GM18868 (cell line): ENCODE data around the gene PTGES3.
A peak's percentile ranks its signal among the peaks of the same experiment; 100 is the strongest.

Source experiments
- ATAC-seq: cut with Tn5 transposase; IDR thresholded peaks from one replicate; pipeline ENCODE4 v1.9.1; 2021; ENCODE audit warnings: mild to moderate bottlenecking, moderate library complexity; ENCODE audit not compliant: unreplicated experiment

PTGES3 gene

DNA sequence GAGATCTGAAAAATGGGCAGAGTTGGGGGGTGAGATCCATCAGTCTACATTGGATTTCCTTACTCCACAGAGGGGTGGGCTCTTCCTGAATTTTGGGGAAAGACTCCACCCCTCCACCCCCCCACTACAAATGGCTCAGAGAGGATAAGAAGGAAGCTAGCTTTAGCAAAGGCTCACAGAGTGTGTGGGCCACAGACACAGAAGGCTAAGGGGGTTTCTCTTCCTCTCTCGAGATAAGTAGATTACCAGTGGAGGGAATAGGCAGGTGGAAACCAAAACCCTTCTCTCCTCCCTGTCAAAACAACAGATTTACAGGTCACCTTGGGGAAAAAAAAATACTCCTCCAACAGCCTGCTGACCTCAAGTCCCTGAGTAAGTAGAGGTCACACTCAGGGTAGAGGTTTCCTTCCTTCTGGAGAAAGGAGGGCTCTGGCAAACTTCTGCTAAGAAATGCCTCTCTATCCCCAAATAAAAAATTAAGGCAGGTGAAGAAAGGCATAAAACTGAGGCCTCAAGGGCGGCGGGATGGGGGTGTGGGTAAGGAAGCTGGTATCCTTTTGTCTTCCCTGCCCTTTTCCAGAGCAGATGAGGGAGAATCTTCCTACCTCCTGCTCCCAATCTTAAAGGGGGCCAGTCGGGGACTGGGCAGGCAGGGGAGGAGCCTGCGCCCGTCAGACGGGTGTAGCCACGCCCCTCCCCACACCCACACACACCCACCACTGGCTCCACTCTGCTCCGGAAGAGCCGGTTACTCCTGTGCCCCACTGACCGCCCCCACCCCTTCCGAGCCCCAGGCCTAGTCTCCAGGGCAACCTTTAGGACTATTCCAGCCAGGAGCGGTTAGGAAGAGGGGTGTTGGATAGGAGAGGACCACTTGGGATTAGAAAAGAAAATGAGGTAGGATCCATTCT lies 56.0 kb downstream of the PTGES3 start:
- peak; percentile 16 for ATAC-seq

DNA sequence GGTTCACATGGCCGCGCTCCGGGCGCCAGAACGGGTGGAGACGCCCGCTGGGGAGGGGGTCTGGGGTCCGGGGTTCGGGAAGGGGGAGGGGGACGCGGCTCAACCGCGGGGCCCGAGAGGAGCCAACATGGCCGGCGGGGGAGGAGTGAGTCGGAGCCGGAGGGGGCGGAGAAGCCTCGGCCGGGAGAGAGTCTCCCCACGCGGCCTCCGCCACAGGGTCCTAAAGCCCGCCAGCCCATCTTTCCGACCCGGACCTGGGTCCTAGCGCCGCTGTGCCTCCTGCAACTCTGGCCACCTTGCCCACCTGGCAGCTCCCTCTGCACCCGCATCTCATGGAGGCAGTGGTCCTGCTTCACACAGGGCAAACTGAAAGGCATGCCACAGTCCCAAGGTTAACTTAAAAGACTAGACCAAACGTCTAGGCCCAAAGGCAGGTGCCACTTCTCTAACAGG lies 57.9 kb downstream of the PTGES3 start, which contains the start of gene BAZ2A:
BAZ2A (minus strand) TSS at position 147 of the 453 bp plus-strand sequence. CDS start 12,796 bp downstream, outside the sequence.
- peak; percentile 63 for ATAC-seq

DNA sequence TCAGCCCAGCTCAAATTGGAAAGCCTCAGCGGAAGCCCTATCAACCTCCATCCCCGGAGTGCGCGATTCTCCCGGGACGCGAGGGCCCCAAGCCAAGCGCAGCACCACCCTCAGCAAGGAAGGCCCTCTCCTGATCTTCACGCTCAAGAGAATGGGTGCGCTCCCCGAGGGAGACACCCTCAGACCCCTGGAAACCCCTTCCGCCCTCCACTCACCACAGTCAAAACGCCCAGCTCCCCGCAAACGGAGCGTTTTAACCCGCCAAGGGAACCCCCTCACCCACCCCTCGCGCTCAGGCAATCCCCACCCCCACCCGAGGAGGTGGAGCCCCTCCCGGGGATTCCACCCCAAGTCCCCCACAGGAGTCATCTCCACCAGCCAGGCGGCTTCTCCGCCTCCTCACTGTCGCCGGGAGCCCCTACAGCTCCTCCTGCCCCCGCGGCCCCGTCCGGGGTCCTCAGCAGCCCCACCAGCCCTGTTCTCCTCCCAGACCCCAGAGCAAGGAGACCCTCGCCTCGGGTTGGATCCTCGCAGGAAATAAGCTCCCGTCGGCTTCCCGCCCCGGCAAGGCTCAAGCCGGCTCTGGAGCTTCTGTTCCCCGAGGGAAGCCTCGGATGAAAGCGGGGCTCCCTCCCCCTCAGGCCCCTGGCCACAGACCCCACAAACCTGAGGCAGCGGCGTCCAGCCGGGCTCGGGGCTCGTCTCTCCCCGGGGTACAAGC lies 58.5 kb downstream of the PTGES3 start:
- ATAC-seq: peak; percentile 1

DNA sequence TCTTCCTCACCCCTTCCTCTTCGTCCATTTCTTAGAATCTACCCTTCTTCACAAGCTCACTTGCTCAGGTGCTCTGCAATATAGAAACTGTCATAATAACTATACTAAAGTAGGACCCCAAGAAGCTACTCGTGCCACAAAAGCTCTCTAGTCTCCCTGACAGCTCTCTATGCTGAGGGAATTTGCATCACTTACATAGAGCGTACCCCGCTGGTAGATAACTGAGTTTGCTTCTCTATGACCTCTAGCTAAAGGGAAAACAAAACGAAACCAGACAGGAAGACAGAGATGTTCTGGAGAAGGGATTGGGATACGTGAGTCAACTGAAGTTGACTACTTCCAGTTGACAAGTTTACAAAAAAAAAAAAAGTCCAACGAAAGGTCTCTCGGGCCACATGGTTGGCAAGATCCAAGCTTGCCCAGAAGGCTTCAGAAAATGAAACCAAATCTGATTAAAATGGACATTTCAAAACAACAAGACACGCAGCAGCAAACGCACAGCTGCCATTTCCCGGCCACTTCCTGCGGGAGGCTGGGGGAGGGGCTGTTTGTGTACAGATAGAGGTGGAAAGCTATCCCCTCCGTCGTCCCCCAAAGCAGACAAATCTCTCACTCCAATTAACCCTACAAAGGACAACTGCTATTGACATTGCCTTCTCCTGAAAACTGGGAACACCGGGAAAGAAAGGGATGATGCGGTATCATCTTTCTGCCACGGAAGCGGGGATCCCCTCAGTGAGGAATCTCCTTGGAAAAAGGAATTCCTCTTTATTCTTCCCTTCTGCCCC lies 59.2 kb downstream of the PTGES3 start:
- ATAC-seq: no peak

DNA sequence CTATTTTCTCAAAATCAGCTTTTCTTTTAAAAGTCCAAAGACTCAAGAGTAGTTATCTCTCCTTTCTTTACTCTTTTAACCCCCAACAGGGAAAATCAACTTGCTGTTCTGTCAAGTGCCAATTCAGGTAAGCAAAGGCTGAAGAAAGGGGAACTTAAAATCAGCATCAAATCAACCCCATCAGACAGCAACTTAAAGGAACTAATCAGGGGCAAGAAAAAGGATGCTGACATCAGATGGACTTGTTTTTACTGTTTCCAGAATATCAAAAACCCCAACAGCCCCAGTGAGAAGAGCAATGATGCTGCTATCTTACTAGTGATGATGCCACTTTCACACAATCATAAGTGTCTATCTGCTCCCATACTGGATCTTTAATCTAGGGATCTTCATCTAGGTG lies 61.4 kb downstream of the PTGES3 start:
- no peak for ATAC-seq

DNA sequence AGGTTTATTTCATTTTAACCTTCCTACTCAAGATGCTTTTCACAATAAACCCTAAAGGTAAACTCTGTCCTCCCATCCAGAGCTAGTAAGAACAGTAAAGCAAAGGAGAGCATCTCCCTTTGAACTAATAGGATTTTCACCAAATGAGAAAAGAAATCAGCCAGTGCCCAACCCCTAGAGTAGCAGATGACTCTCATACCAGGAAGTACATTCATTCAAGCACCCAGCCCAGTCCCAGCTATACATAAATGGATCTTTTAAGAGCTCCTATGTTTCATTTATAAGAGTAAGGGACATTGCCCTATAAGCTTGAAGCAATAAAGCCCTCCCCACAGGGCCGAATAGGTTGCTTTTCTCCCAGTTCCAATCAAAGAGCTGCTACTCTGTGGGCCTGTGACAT lies 65.5 kb downstream of the PTGES3 start:
- ATAC-seq: no peak

DNA sequence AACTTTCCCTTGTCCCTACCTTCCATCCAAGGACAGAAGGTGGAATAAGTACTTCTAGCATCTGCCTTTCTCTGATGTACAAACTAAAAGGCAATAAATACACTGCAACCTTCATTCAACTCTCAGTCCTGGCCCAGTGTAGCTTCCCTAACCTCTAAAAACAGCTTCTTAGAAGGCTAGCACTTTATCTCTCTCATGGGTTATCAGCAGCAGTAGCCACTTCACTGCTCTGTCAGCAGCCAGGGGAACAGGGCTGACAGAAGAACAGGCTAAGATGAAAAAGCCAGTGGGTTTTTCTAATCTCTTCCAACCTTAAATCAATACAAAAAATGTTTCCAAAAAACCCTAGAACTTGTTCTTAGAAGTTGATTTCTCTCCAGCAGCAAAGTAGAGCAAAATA lies 71.2 kb downstream of the PTGES3 start:
- no peak for ATAC-seq

DNA sequence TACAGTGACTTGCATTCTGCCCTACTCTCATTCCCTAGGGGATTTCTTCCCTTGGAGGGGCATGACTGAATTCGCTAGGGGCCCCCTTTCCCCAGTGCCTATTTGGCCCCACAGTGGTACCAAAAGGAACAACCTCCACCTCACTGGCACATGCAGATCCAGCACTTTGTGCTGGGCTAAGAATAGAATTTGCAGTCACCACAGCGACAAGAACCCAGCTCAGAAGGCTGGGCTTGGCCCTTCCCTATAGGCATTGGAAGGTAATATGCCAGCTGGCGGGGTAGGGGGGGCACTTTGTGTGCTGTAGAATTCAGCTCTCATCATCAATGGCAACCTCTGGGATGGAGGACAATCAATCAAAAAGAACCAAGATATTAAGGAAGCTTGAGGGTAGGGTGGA lies 71.8 kb downstream of the PTGES3 start:
- no peak for ATAC-seq

DNA sequence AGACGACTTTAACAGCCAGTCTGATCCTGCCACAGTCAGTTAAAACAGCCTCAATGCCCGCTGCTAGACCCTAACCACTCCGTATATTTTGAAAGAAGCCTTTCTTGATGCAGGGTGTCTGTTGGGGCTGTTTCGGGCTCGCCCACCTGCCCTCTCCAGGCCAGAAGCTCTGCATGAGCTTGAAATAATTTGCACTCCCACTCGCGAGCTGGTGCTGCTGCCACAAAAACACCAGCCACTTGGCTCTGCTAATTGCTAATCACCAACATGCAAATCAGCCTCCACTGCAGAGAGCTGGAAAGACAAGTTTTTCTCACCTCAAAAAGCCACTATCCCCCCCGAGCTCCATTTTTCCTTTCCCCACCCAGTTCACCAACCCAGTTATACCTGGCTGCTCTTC lies 73.5 kb downstream of the PTGES3 start:
- no peak for ATAC-seq
